OCI-LY3 (cell line): ENCODE measurements around the gene ARMC2.

Source experiments
- H2AFZ ChIP-seq: fragments of 200-600, 300-600 bp; shearing (Covaris generic); 2 replicates; pipeline ENCODE4 v1.6.0; 2014; ENCODE audit warnings: antibody characterized with exemption, low read depth, low read length
- H3K27ac ChIP-seq: fragments of 200-600, 300-600 bp; sonication (generic); 2 replicates; pipeline ENCODE4 v1.5.1; 2014; ENCODE audit warnings: mild to moderate bottlenecking, low read length, moderate library complexity, mixed read lengths
- H3K27me3 ChIP-seq: fragments of 200-600, 300-600 bp; sonication (generic); 2 replicates; pipeline ENCODE4 v1.6.1; 2014; ENCODE audit warnings: low read depth, low read length, mixed read lengths
- H3K36me3 ChIP-seq: fragments of 200-600, 300-600 bp; sonication (generic); replicated peaks from 2 replicates; pipeline ENCODE3; 2014; ENCODE audit warnings: low read depth, low read length, mixed read lengths
- H3K4me1 ChIP-seq: fragments of 300-600, 200-600 bp; sonication (generic); 2 replicates; pipeline ENCODE4 v1.6.1; 2014; ENCODE audit warnings: low read length, mixed read lengths
- H3K4me2 ChIP-seq: fragments of 200-600, 300-600 bp; sonication (generic); 2 replicates; pipeline ENCODE4 v1.6.1; 2014; ENCODE audit warnings: low read length, mixed read lengths
- H3K4me3 ChIP-seq: fragments of 300-600, 200-600 bp; sonication (generic); 2 replicates; pipeline ENCODE4 v1.5.1; 2014; ENCODE audit warnings: antibody characterized with exemption, mild to moderate bottlenecking, low read length, moderate library complexity
- H3K79me2 ChIP-seq: fragments of 300-600, 200-600 bp; shearing (Covaris generic); 2 replicates; pipeline ENCODE4 v1.6.1; 2014; ENCODE audit warnings: mild to moderate bottlenecking, low read length, mixed read lengths
- H3K9ac ChIP-seq: fragments of 300-600, 200-600 bp; shearing (Covaris generic); 2 replicates; pipeline ENCODE4 v1.6.0; 2014; ENCODE audit warnings: mild to moderate bottlenecking, low read length, moderate library complexity
- H3K9me3 ChIP-seq: fragments of 200-600, 300-600 bp; shearing (Covaris generic); 2 replicates; pipeline ENCODE4 v1.6.1; 2014; ENCODE audit warnings: low read length, mixed read lengths; ENCODE audit not compliant: insufficient read depth
- H4K20me1 ChIP-seq: fragments of 200-600, 300-600 bp; sonication (generic); 2 replicates; pipeline ENCODE4 v1.6.1; 2016; ENCODE audit warnings: low read length, mixed read lengths; ENCODE audit not compliant: insufficient read depth
- EZH2phosphoT487 ChIP-seq: fragments of 200-600 bp; shearing (Covaris generic); IDR thresholded peaks from 2 replicates; pipeline ENCODE4 v1.6.1; 2018; ENCODE audit warnings: antibody characterized with exemption, mixed run types, low read depth
- TF ChIP-seq, protein P1 (sequence below): fragments of 200-600, 300-600 bp; sonication (generic); IDR thresholded peaks from 2 replicates; pipeline ENCODE4 v1.5.1; 2014; ENCODE audit warnings: antibody characterized with exemption, low read length, low read depth

The ARMC2 gene

DNA sequence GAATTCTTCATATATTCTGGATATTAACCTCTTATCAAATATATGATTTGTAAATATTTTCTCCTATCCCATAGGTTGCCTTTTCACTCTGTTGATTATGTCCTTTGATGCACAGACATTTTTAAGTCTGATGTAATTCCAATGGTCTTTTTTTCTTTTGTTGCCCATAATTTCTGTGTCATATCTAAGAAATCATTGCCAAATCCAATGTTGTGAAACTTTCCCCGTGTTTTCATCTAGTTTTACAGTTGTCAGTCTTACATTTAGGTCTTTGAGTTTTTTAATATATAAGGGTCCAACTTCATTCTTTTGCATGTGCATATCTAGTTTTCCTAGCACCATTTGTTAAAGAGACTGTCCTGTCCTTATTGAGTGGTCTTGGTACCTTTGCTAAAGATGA, 134.9 kb downstream of the ARMC2 start:
- Histone ChIP-seq H3K36me3 (no peaks in the 10 kb centered on the region), H3K27ac (no peak overlapping the region), H3K9ac (no peak overlapping the region), H3K79me2 (no peaks in the 10 kb centered on the region), H2AFZ (no peak overlapping the region), H3K9me3 (no peaks in the 10 kb centered on the region), H3K4me2 (no peak overlapping the region), H3K4me1 (no peaks in the 10 kb centered on the region), H3K27me3 (no peaks in the 10 kb centered on the region), H3K4me3 (no peak overlapping the region), H4K20me1 (no peaks in the 10 kb centered on the region)
- no peak for TF ChIP-seq EZH2phosphoT487
- TF ChIP-seq, protein P1, sequence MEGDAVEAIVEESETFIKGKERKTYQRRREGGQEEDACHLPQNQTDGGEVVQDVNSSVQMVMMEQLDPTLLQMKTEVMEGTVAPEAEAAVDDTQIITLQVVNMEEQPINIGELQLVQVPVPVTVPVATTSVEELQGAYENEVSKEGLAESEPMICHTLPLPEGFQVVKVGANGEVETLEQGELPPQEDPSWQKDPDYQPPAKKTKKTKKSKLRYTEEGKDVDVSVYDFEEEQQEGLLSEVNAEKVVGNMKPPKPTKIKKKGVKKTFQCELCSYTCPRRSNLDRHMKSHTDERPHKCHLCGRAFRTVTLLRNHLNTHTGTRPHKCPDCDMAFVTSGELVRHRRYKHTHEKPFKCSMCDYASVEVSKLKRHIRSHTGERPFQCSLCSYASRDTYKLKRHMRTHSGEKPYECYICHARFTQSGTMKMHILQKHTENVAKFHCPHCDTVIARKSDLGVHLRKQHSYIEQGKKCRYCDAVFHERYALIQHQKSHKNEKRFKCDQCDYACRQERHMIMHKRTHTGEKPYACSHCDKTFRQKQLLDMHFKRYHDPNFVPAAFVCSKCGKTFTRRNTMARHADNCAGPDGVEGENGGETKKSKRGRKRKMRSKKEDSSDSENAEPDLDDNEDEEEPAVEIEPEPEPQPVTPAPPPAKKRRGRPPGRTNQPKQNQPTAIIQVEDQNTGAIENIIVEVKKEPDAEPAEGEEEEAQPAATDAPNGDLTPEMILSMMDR: no peak

DNA sequence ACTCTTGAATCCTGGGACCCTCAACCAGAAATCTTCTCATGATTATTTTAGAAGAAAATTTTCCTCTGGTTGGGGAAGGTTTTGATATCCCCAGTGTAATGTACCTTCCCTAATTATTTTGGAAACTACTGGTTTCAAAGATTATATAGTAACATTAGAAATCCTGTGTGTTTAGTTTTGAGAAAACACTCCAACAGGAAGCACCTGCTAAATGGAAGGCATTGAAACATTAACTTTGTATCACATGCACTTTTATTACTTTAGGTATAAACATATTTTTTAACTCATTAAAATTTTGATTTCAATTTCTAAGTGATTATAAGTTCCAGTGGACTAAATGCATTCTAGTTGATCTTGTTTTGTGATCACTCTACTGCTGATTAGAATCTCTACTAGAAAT, 137.1 kb downstream of the ARMC2 start:
- H3K9me3 ChIP-seq: no peaks in the 10 kb centered on the region
- H3K79me2 ChIP-seq: no peaks in the 10 kb centered on the region
- H3K9ac ChIP-seq: no peak overlapping the region
- no peaks in the 10 kb centered on the region for H3K36me3 ChIP-seq
- no peaks in the 10 kb centered on the region for H4K20me1 ChIP-seq
- no peaks in the 10 kb centered on the region for H3K27me3 ChIP-seq
- H3K4me1 ChIP-seq: no peaks in the 10 kb centered on the region
- TF ChIP-seq EZH2phosphoT487: no peak
- TF ChIP-seq, protein P1: no peak
- H3K27ac ChIP-seq: no peak overlapping the region
- no peak overlapping the region for H3K4me2 ChIP-seq
- no peak overlapping the region for H2AFZ ChIP-seq
- H3K4me3 ChIP-seq: no peak overlapping the region

DNA sequence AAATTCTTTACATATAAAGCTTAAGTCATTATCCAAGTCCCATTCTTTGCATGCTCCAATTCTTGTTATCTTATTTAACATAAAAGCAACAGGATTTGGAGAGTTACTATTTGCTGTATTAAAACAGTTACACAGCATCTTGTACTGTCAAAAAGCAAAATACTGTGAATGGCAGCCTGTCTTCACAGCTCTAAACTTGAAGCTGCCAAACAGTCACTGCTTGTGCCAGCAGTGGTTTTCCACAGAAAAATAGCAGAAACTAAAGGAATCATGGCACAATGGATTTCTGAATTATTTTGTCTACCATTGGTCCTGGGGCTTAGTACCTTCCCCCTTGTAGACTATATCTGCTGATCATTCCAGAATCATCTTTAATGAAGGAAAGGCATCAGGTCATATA, 138.9 kb downstream of the ARMC2 start:
- no peaks in the 10 kb centered on the region for H3K27me3 ChIP-seq
- no peaks in the 10 kb centered on the region for H3K79me2 ChIP-seq
- no peak overlapping the region for H3K4me3 ChIP-seq
- no peak overlapping the region for H2AFZ ChIP-seq
- H4K20me1 ChIP-seq: no peaks in the 10 kb centered on the region
- no peaks in the 10 kb centered on the region for H3K4me1 ChIP-seq
- H3K9me3 ChIP-seq: no peaks in the 10 kb centered on the region
- no peak overlapping the region for H3K27ac ChIP-seq
- TF ChIP-seq, protein P1: no peak
- TF ChIP-seq EZH2phosphoT487: no peak
- H3K36me3 ChIP-seq: no peaks in the 10 kb centered on the region
- H3K9ac ChIP-seq: no peak overlapping the region
- H3K4me2 ChIP-seq: no peak overlapping the region

DNA sequence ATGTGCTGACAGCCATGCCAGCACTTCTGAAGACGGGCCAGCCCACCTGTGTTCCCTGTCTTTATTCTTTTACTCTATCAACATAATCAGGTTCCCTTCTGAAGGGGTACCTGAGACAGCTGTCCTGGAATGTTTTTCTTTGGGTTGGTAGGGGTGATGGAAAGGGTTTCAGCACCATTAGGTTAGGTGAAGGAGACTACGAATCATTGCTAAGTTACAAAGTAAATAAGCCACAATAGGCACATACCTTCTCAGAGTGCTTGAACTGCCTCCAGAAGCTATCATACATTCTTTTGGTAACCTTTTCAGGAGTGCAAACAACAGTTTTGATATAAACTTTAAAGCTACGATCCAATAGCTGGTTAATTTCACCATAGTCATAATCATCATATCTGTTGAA, 140.1 kb downstream of the ARMC2 start:
- Histone ChIP-seq H3K9ac (no peak overlapping the region), H3K4me3 (no peak overlapping the region), H2AFZ (no peak overlapping the region), H3K27me3 (no peaks in the 10 kb centered on the region), H3K27ac (no peak overlapping the region), H3K36me3 (no peaks in the 10 kb centered on the region), H4K20me1 (no peaks in the 10 kb centered on the region), H3K79me2 (no peaks in the 10 kb centered on the region), H3K4me2 (no peak overlapping the region), H3K9me3 (no peaks in the 10 kb centered on the region), H3K4me1 (no peaks in the 10 kb centered on the region)
- TF ChIP-seq EZH2phosphoT487: no peak
- TF ChIP-seq, protein P1: no peak
